K562 (cell line): ENCODE data around the gene PLCG2. TPM values are rescaled to one million over a fixed set of nuclear protein-coding genes. Genes with fewer than 3 reads are reported as not detected.
A peak's percentile ranks its signal among the peaks of the same experiment; 100 is the strongest.

Experiments used
- ATF3 ChIP-seq, 2 experiments: fragments of 450-650 bp in 1 of 2; sonication (generic) in 1 of 2; formaldehyde crosslinking in 1 of 2; IDR thresholded peaks in 1 of 2; conservative IDR thresholded peaks in 1 of 2; 2 replicates each; pipeline versions ENCODE4 v1.6.1 to v1.8.1; 2016 to 2023; ENCODE audit warnings: mild to moderate bottlenecking in 2 of 2, moderate library complexity in 2 of 2, inconsistent platforms in 1 of 2, missing genetic modification reagents in 1 of 2
- CSDE1 ChIP-seq, 2 experiments: fragments of 450-650 bp; IDR thresholded peaks; 2 replicates each; pipeline ENCODE4 v1.6.1; 2016; ENCODE audit warnings: mild to moderate bottlenecking in 1 of 2
- ESRRA ChIP-seq: fragments of 450-650 bp; IDR thresholded peaks from 2 replicates; pipeline ENCODE4 v1.6.1; 2014; ENCODE audit warnings: low read depth, mild to moderate bottlenecking, moderate library complexity, borderline replicate concordance
- GABPA ChIP-seq: fragments of 200-800 bp; sonication (Bioruptor generic); conservative IDR thresholded peaks from 2 replicates; pipeline ENCODE4 v1.6.1; 2016; ENCODE audit warnings: low read depth, missing genetic modification characterization, missing compliant biosample characterization
- ILF3 ChIP-seq: fragments of 450-650 bp; IDR thresholded peaks from 2 replicates; pipeline ENCODE4 v1.6.1; 2018; ENCODE audit warnings: antibody characterized with exemption, mild to moderate bottlenecking, moderate library complexity, borderline replicate concordance
- JUND ChIP-seq, 2 experiments: IDR thresholded peaks; 2 replicates in 1 of 2; 3 replicates in 1 of 2; pipeline ENCODE4 v1.6.1; 2011; ENCODE audit warnings: borderline replicate concordance in 2 of 2, low read depth in 2 of 2, low read length in 2 of 2, improper control_type of control experiment in 1 of 2, missing biosample characterization in 1 of 2, missing genetic modification characterization in 1 of 2, missing genetic modification reagents in 1 of 2
- RAD21 ChIP-seq, 2 experiments: fragments of 250-450 bp in 1 of 2; fragments of 450-650 bp in 1 of 2; sonication (Bioruptor Pico) in 1 of 2; formaldehyde crosslinking in 1 of 2; IDR thresholded peaks in 1 of 2; conservative IDR thresholded peaks in 1 of 2; 2 replicates each; pipeline versions ENCODE4 v1.4.0 to v1.8.0; 2020 to 2022; ENCODE audit warnings: mild to moderate bottlenecking in 2 of 2, moderate library complexity in 1 of 2
- SP1 ChIP-seq: sonication (generic); formaldehyde crosslinking; IDR thresholded peaks from 2 replicates; pipeline ENCODE4 v1.8.1; 2022; ENCODE audit warnings: mild to moderate bottlenecking, missing genetic modification reagents
- THAP12 ChIP-seq: fragments of 250-450 bp; sonication (Bioruptor Pico); IDR thresholded peaks from 2 replicates; pipeline ENCODE4 v1.9.0; 2021; ENCODE audit warnings: mild to moderate bottlenecking, inconsistent platforms
- TRIM25 ChIP-seq: fragments of 450-650 bp; IDR thresholded peaks from 2 replicates; pipeline ENCODE4 v1.7.0; 2016; ENCODE audit warnings: borderline replicate concordance
- ZNF23 ChIP-seq: fragments of 250-450 bp; sonication (Bioruptor Pico); IDR thresholded peaks from 2 replicates; pipeline ENCODE4 v1.4.0; 2020; ENCODE audit warnings: mild to moderate bottlenecking
- polyA plus RNA-seq, 8 experiments: library from polyadenylated mRNA; depleted of rRNA in 4 of 8; stranded (reverse) in 5 of 8; unstranded in 3 of 8; fragments of >200 nt; fragmentation: Nextera tagmentation in 2 of 8; fragmentation: Illumina TruSeq in 1 of 8; extraction: Ambion mirVana in 2 of 8; extraction: Trizol in 1 of 8; gene quantifications; 2 replicates each; pipeline versions ENCODE4 v1.2.1 to v1.2.3, GENCODE V29; 2011 to 2014; ENCODE audit warnings: inconsistent platforms in 1 of 8, missing spikeins in 1 of 8
- total RNA-seq, 7 experiments: library from RNA; depleted of rRNA in 6 of 7; stranded (reverse); fragments of >200 nt in 6 of 7; fragmentation: Illumina TruSeq in 2 of 7; extraction: Trizol in 2 of 7; gene quantifications; 2 replicates each; pipeline versions ENCODE4 v1.2.1 to v1.2.3, GENCODE V29; 2011 to 2021; ENCODE audit warnings: low replicate concordance in 1 of 7

The PLCG2 gene
- total and polyA plus RNA-seq, 9 of the 15 experiments (the other 6 are each of a cell fraction or from before 2014, with no cell fraction given), result 0.94 to 7.1 (median 3.1) TPM

GRCh38 chr16:81996664-81997509 lies 217.8 kb downstream of the PLCG2 start (continued):
- TF ChIP-seq TRIM25, result no peak
- TF ChIP-seq ATF3 (IDR thresholded peaks at IDR 0.05), result peak; percentile 76
- no peak for TF ChIP-seq ATF3 (CRISPR knock-in tag; conservative IDR thresholded peaks at IDR 0.05)
- TF ChIP-seq ZNF23 (CRISPR knock-in tag), result no peak
- TF ChIP-seq JUND (IDR thresholded peaks at IDR 0.05; ENCODE audit: borderline replicate concordance, low read depth, low read length), result peak; percentile 88
- peak; percentile 89 for TF ChIP-seq JUND (tag; IDR thresholded peaks at IDR 0.05; ENCODE audit: borderline replicate concordance, low read depth, low read length)
- TF ChIP-seq GABPA (tag), result no peak
- TF ChIP-seq SP1 (CRISPR knock-in tag), result no peak
- TF ChIP-seq ILF3, result no peak
- peak; percentile 44 to 56; a peak in 3 of 4 replicates for TF ChIP-seq RAD21 (CRISPR knock-in tag; conservative IDR thresholded peaks at IDR 0.05 in 1 of 2, IDR thresholded peaks at IDR 0.05 in 1 of 2)
- TF ChIP-seq CSDE1 (IDR thresholded peaks at IDR 0.05), result no peak
- no peak for TF ChIP-seq THAP12 (CRISPR knock-in tag)
- no peak for TF ChIP-seq ESRRA
